HTR-8/SVneo (cell line): ENCODE results near the gene PRUNE1.

Experiments used
- DNase-seq: peaks from one replicate; pipeline ENCODE4 v3.0.0; 2011; ENCODE audit warnings: low spot score, mixed read lengths; ENCODE audit not compliant: insufficient read length
- FAIRE-seq: peaks from 2 replicates; lab custom pipeline; 2011; peaks lifted over from hg19 to GRCh38; lab: Jason Lieb, UNC

PRUNE1 gene

DNA sequence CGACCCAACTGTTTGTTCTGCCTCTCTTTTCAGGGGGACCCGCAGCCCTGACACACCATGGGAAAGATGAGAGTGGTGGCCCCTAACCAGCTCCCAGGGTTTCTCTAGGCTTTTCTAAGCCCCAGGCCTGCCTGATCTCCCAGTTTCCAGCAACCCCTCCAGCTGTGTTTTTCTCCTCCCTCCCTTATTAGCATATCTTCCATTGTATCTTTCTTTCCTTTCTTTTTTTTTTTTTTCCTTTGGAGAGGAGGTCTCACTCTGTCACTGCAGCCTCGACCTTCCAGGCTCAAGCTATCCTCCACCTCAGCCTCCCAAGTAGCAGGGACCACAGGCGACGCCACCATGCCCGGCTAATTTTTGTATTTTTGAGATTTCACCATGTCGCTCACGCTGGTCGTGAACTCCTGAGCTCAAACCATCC lies 31.8 kb upstream of the PRUNE1 start:
- DNase-seq (no peak), FAIRE-seq (no peak)

DNA sequence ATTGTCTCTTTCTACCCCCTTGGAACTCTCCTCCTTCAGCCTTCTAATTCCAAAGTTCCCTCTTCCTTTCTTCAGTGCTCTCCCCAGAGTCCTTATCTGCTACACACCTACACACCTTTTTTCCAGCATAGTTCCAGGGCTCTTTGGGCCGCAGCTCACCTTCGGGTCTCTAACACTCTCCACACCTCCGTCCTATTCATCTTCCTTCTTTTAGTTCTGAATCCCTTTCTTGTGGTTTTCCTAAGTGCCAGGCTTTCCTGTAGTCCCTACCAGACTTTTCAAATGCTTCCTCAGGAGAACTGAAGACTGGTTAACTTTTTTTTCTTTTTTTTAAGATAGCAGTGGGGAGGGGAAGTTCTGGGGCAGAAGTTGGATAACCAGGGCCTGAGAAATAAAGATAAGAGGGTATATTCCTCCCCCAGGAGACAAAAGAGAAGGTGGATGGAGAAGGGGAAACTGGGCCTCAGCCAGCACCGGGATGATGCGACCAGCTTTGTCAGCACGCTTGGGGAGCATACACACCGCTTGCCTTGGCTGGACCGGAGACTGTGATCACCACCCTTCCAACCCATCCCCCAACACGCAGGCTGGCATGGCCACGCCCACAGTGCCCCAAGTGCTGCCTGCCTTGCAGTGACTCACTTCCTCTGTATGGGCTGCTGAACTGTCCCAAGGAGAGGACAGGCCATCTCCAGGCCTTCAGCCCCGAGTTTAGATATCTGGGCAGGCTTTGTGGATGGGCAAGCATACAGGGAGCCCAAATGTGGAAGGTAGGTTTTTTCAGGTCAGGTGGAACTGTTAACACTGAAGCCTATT lies 31.2 kb upstream of the PRUNE1 start:
- FAIRE-seq (peak; percentile 48), DNase-seq (peak; percentile 94)

DNA sequence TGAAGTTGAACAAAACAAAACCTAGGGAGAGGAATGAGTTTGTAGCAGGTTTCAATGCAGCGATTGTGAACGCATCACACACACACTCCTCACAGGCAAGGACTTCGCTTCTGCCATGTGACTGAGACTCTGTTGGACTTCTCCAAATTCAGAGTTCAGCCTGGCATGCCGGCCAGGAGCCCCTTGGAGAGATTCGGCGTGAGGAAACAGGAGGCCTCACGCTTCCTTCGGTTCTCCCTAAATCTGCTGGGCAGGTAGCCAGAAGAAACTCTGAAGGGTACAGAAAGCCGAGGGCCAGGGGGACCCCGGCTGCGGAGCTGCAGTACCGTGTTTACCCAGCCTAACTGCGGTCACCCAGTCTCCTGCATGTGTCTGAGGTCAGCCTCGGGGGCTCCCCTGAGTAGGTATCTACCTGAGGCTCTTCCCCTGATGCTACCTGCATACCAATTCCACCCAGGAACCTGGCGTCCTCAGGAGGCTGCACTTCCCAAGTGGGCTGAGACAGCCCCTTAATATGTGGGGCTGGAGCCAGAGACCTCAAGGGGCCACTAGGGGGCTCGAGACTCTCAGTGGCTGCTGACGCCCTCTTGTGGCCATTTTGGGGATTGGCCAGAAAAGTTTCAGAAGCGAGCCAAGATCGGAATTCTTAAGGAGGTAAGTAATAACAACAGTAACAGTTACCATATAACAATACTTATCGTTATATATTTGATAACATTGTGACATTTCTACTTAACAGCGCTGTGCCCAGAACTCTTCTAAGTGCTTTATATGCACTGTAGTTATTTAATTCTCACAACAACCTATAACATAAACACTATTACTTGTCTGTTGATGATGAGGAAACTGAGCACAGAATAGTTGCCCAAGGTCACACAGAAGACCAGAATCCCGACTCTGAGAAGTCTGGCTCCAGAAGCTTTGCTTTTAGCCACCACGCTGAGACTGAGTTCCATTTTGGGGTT lies 28.9 kb upstream of the PRUNE1 start:
- no peak for FAIRE-seq
- peak; percentile 84 for DNase-seq

DNA sequence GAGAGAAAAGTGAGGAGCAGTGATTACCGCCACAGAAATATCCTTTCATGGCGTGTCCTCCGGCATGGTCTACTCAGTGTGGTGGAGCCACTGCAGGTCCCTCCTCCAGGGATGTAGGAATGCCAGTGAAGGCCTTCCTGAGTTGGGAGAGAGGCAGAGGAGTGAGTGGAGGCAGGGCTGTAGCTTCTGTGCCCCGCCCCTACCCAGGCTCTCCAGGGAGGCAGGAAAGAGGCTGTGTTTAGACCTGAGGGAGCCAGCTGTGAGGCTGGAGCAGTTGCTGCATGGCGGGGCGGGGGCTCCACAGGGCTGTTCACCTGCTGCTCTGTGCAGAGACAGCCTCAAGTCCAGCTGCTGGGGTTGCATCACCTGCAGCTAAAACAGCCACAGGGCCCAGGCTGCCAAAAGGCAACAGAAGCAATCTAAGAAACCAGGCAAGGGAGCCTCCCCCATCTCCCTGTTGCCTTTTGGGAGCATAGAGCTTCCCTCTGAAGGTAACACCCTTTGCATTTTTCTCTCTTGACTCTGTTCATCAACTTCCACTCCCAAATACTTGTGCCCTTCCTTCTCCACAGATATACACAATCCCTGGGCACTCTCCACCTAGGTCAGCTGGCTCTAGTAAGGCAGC lies 27.0 kb upstream of the PRUNE1 start:
- FAIRE-seq (no peak), DNase-seq (no peak)

DNA sequence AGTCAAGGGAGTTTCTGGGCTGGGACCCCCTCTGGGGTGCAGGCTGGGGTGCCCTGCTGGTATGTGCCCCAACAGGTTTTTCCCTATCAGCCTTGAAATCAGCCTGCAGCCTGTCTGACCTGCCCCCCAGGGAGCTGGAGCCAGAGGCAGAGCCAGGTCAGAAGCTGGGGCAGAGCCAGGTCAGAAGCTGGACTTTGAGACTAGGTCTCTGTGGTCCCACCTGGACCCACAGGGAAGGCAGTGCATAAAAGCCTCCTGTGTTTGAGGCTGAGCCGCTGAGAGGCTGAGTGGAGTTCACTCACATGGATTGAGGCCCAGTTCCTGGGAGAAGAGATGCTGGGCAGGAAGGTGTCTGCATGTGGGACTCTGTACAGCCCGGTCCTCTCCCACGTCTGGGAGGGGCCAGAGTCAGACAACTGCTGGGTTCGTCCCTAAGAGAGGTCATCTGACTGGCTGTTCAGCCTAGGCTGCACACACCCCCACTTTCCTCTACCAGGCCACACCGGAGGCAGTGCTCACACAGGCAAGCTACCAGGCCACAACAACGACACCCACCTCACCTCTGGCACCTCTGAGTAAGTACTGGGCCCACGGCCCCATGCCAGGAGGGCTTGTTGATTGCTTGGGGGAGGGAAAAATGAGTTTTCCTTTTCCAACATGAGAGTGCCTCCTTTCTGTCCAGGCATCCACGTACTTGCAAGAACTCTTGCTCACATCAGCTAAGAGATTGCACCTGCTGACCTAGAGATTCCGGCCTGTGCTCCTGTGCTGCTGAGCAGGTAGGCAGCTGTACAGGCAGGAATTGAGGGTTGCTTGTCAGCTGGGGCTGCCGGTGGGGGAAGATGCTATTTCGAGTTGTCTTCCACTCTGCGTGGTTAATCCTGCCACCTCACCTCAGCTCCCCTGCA lies 26.2 kb upstream of the PRUNE1 start, which contains the start of gene ANXA9:
TSS of gene ANXA9 (plus strand) at position 488 of the 908 bp plus-strand sequence. CDS start 814 bp downstream, outside the sequence.
- no peak for FAIRE-seq
- no peak for DNase-seq

DNA sequence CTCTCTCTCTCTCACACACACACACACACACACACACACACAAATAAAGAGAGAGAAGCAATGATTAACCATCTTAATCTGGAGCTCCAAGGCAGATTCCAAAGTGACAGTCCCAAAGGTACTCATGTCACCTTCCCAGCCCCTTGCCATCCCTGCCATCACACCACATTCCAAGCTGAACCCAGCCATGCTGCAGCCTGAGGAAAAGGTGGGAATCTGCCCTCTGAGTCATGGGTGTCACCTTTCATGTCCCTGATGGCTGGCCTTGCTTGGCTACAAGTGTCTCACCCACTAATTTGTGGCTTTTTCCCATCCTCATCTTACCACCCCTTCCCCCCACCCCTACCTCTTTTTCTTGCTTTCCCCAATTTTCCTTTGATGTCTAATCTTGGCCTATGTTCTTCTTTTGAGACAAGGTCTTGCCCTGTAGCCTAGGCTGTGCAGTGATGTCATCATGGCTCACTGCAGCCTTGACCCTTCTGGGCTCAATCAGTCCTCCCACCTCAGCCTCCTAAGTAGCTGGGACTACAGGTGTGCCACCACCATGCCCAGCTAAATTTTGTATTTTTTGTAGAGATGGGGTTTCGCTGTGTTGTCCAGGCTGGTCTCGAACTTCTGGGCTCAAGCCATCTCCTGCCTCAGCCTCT lies 22.9 kb upstream of the PRUNE1 start:
- FAIRE-seq (no peak), DNase-seq (no peak)

DNA sequence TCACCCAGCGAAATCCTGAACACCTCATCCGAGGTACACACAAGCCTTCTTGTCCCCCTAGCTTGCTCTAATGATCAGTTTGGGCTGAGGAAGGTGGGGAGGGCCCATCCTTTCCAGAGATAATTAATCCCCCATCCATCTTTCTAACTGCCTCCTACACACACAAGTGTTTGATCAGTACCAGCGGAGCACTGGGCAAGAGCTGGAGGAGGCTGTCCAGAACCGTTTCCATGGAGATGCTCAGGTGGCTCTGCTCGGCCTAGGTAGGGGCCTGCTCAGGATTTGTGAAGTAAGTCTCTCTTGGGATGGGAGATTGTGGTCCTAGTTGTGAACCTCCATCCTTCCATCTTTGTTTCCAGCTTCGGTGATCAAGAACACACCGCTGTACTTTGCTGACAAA lies 20.3 kb upstream of the PRUNE1 start:
- no peak for FAIRE-seq

DNA sequence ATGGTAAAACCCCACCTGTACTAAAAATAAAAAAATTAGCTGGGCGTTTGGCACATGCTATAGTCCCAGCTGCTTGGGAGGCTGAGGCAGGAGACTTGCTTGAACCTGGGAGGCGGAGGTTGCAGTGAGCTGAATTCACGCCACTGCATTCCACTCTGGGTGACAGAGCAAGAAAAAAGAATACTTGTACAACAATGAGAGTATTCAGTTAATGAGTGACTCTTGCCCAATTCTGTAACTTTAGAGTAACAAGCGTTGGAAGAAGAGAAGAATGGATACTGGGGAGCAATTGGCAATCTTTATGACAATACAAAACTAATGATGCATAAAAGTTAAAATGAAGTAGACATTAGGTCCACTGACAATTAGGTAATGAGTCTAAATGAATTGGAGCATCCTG lies 15.6 kb upstream of the PRUNE1 start:
- DNase-seq (no peak), FAIRE-seq (no peak)

More for the DNA sequence above, 20.3 kb upstream of the PRUNE1 start:
- no peak for DNase-seq

DNA sequence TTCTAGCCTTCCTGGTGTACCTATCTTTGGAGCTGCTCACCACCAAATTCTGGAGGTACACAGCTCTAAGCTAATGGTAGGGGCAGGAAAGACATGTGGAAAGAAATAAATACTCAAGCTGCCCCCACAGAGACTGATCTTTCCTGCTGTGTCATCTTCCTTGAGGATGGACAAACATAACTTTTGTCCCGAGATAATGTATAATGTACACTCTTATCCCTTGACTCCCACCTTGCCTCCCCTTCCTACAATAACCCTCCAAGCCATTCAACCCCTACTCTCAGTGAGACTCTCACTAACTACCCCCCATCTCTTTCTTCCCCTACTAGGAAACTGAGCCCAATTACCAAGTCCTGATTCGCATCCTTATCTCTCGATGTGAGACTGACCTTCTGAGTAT lies 14.0 kb upstream of the PRUNE1 start:
- DNase-seq, result no peak
- FAIRE-seq, result no peak

DNA sequence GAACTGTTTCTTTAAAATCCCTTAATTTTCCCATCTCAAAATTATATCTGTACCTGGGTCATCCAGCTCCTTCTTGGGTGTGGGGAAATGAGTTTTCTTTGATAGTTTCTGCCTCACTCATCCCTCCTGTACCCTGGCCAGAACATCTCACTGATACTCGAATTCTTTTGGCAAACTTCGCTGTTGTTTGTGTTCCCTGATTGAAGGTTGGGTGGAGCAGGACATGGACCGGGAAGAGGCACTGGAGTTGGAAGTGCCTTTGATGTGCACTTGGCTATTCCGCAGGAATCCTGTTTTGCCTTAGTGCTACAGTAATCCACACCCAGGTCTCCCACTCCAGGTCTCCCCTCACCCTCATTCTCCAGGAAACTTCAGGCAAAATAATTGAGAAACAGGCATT lies 12.8 kb upstream of the PRUNE1 start:
- FAIRE-seq, result no peak
- DNase-seq, result no peak

DNA sequence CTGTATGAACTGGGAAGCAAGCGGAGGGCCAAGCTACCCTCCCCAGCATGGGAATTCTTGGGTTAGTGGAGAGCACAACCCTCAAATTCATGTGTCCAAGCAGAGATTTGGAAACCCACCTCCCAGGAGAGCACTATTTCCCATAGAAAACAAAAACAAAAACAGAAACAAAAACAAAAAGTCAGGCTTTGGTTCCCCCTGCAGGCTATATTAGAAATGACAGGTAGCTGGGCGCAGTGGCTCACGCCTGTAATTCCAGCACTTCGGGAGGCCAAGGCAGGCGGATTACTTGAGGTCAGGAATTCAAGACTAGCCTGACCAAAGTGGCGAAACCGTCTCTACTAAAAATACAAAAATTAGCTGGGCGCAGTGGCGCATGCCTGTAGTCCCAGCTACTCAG lies 12.4 kb upstream of the PRUNE1 start:
- no peak for FAIRE-seq
- no peak for DNase-seq

DNA sequence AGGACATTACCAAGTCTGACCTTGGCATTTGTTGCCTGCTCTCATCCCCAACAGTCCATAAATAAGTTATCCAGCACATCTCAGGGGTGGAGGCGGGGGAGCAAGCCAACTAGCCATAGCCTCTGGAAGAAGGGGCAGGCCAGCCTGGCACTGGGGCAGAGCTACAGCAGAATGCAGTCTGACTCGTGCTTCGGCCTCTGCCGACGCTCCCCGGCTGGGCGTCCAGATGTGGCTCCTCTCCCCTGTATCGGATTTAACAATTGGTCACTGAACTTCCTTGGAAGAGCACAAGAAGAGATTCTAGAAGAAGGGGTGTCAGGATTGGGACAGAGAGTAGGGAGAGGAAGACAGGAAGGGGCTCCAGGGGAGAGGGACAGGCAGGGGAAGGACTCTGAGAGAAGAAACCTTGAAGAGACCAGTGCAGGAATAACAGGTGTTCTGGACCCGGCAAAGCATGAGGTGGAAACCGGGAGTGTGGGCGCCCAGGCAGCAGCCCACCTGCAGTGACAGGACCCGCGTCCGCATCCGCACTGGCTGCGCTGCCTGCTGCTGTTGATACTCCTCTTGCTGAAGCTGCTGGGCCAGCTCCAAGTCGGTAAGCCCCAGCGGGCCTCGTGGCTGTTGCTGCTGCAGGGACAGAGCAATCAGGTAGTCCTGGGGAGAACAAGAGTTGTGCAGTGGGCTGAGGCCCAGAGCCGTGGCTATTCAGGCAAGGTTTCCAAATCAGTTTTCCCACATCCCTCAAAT lies 10.9 kb upstream of the PRUNE1 start:
- FAIRE-seq (no peak), DNase-seq (no peak)

DNA sequence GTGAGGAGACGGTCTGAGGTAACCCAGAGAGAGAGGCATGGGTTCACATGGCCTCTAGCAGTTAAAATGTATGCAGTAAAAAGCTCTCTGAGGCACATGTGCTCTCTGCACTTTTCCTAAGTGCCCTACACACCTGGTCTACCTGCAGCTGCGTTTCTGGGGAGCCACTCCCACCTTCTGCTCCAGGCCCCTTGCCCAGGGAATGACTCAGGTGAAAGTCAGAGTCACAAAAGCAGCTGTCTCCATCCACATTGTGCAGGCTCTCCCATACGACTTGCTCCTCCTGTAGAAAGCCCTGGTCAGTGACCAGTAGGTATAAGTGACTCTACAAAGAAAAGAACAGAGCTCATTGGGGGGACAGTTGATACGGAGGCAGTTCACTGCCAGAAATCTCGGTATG lies 10.3 kb upstream of the PRUNE1 start:
- FAIRE-seq (no peak), DNase-seq (no peak)

DNA sequence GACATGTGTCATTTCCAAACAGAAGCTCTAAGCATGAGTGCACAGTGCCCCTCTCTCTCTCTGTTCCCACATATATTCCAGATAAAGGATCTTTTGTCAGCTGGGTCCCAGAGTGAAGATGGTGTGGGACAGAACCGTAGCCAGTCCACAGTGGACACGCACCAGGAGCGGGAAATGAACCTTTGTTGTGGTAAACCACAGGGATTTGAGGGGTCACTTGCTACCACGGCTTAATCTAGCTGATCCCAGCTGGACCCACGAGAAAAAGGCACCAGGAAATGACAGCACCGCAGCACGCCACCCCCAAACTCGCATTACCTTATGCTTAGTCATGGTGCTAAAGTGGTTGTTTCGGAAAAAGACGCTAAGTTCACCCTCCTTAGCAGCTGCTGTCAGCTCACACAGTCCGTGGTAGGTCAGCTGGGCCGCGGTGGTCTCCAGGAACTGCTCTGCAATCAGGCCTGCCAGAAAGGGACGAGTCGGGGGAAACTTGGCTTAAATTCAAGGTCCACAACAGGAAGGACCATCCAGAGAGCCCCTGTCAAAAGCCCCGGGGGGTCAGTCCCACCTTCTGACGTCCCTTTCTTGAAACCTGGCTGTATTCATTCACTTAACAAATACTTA lies 9.1 kb upstream of the PRUNE1 start:
- no peak for FAIRE-seq
- no peak for DNase-seq

DNA sequence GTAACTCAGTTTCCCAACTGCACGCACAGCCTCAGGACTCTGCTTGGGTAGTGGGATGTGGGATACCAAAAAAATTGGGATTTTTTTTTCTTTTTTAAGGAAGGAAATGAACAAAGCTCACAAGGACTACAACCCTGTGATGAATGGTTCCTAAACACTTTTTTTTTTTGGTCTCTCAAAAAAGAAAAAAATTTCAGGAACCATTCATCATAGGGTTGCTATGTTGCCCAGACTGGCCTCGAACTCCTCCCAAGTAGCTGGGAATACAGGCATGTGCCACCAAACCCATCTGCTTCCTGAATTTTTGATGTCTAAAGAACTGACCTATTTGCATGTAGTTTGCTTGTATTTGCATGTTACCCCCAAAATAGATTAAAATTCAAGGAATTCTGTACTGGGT lies 8.3 kb upstream of the PRUNE1 start:
- FAIRE-seq (no peak), DNase-seq (no peak)

DNA sequence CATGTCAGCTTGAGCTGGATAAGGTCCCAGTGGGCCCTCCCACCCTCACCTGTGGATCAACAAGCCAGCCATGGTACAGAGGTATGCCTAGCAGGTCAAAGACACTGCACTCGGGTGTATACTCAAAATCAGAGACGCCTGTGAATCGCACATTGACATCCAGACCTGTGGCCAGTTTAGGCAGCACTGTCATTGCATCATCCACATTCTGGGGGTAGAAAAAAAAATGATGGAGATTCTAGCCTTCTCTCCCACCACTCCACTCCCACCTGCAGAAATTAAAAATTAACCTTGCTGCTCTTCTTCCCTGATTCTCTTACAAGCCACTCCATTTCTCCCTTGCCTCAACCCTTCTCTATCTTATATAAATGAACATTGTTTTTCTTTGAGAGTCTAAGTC lies 7.8 kb upstream of the PRUNE1 start:
- DNase-seq (no peak), FAIRE-seq (no peak)

DNA sequence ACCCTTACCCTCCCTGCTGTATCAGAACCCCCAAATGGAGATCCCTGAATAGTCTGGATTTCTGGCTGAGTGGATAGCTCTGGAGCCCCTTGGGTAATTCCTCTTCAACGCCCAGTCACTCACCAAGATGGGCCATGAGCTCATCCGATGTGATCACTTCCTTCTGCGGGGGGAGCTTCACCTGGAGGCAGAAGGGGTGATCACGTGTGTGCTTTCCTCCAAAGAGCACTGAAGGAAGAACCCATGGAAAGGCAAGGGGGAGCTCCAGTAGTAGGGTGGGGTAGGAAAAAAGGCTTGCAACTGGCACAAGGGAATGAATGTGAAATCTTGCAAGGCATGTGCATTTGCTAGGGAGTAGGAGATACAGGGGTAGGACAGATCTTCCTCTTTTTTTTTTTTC lies 6.6 kb upstream of the PRUNE1 start:
- FAIRE-seq, result no peak

DNA sequence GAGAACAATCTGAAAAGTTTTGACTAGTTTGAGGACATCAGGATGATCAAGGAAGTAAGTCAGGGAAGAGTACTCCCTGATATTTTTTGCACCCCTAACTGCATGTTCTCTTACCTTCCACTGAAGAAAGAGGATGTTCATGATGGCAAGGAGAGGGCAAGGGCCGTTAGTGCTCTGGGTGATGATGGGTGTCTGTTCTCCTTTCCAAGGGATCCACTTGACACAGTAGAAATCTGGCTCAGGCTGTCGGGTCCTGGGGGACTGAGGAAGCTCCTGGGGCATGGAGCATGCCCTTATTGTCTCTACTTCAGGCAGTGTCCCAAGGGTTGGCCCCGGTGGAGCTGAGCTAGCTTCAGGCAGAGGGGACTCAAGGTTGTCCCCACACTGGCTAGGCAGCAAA lies 6.2 kb upstream of the PRUNE1 start:
- FAIRE-seq (no peak), DNase-seq (no peak)

More for the DNA sequence above, 6.6 kb upstream of the PRUNE1 start:
- DNase-seq, result no peak
